ENCODE results near the gene PCDH1. TPM values are rescaled to one million over a fixed set of nuclear protein-coding genes. Genes with fewer than 3 reads are reported as not detected.

The PCDH1 gene
- total RNA-seq, 1 experiment from 2014 or later: 127 TPM

DNA sequence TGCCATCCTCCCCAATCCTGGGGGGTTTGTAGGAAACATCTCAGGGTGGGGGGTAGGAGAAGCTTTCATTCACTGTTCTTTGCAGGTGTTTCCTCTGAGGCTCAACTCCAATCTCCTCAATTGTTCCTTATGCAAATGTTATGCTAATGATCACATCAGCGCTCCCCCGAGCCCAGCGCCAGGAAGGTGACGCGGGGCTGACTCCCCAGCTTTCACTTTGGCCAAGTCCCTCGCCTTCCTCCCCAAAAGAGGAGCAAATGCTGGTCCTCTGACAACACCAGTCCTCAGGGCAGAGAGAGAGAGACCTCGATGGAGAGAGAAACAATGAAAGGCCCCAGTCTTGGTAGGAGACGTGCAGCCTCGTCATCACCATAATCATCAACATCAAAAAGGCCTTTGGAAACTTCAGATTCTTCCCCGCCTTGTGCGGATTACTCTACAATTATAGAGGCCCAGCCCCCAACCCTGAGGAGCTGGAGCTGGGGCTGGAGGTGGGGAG, 39.1 kb downstream of the PCDH1 start:
- Histone ChIP-seq H3K18ac (ENCODE audit: insufficient read length, low read depth, low read length) (peak overlapping the region; percentile 82), H4K5ac (ENCODE audit: insufficient read length, low read depth, low read length) (no peak overlapping the region), H4K91ac (ENCODE audit: insufficient read length, low read depth, low read length) (no peak overlapping the region), H2AFZ (ENCODE audit: low read length) (no peak overlapping the region), H3K27ac (ENCODE audit: insufficient read length, low read depth, low read length) (peak overlapping the region; percentile 87), H3K9ac (ENCODE audit: extremely low read depth, insufficient read length, low read length) (peak overlapping the region; percentile 24), H3K23me2 (ENCODE audit: insufficient read length, low read depth, low read length, poor library complexity, severe bottlenecking) (no peaks in the 10 kb centered on the region), H3K56ac (ENCODE audit: insufficient read length, low read depth, low read length) (no peak overlapping the region), H3T11ph (ENCODE audit: low read length) (no peak overlapping the region), H4K20me1 (ENCODE audit: control insufficient read depth, insufficient read depth, insufficient read length) (no peaks in the 10 kb centered on the region), H2BK12ac (ENCODE audit: insufficient read length, low read depth, low read length) (no peak overlapping the region), H3K14ac (ENCODE audit: insufficient read depth, low read length) (peak overlapping the region; percentile 26; the same call in 1 of the 2 replicates), H3K4me2 (ENCODE audit: insufficient read depth, insufficient read length, low read length) (peak overlapping the region; percentile 39), H2BK5ac (ENCODE audit: insufficient read length, low read length) (no peak overlapping the region), H3K79me2 (ENCODE audit: insufficient read depth, low read length) (no peaks in the 10 kb centered on the region), H2BK15ac (ENCODE audit: low read depth, low read length) (no peak overlapping the region), H3K4me1 (ENCODE audit: insufficient read depth, low read length) (peaks cover 44% of the 10 kb centered on the region), H3K4ac (ENCODE audit: low read depth, low read length) (no peak overlapping the region), H2BK120ac (ENCODE audit: low read depth, low read length, poor library complexity, severe bottlenecking) (peak overlapping the region; percentile 81), H2BK20ac (ENCODE audit: low read depth, low read length, poor library complexity, severe bottlenecking) (no peak overlapping the region), H3K79me1 (ENCODE audit: insufficient read depth, low read depth, low read length, poor library complexity, severe bottlenecking) (no peaks in the 10 kb centered on the region), H2AK5ac (ENCODE audit: insufficient read length, low read length) (no peak overlapping the region), H3K9me3 (ENCODE audit: control insufficient read depth, low read depth, low read length) (no peaks in the 10 kb centered on the region), H3K27me3 (ENCODE audit: insufficient read depth, low read length) (no peaks in the 10 kb centered on the region), H3K23ac (ENCODE audit: insufficient read length, low read depth, low read length) (no peak overlapping the region), H4K8ac (replicated peaks; ENCODE audit: insufficient read length, low read depth, low read length) (no peak overlapping the region)
- no peaks in the 10 kb centered on the region for H3K27me3 Mint-ChIP-seq (ENCODE audit: low read depth)
- H3K9me3 Mint-ChIP-seq: no peaks in the 10 kb centered on the region
- no CpG with 5 or more reads among the region's 11 CpGs for WGBS (ENCODE audit: extremely low coverage, insufficient read length, low lambda C conversion rate)
- DNase-seq: peak; percentile 90
- H3K36me3 Mint-ChIP-seq (ENCODE audit: insufficient read depth in 1 of 3, low read depth in 3 of 3): no peaks in the 10 kb centered on the region; a peak in 2 of 7 replicates
- H3K4me3 Mint-ChIP-seq: peak overlapping the region; percentile 55 to 78
- peak overlapping the region; percentile 100 for H3K27ac Mint-ChIP-seq
- H3K4me1 Mint-ChIP-seq: peaks cover 82 to 94% of the 10 kb centered on the region in 2 experiments
- TF ChIP-seq CTCF (conservative IDR thresholded peaks at IDR 0.05): no peak

Measured in H9 (cell line).